ENCODE results near the gene CMIP.
"Not testable (repeated sequence)": the region's sequence is repeated elsewhere in the genome, so short reads cannot be mapped to it uniquely, and the experiment has no call there.

The CMIP gene

GRCh38 chr16:81523387-81524115 lies 78.9 kb downstream of the CMIP start:
- H3K9me3 ChIP-seq: no peaks in the 10 kb centered on the region
- no peak overlapping the region for H3K27ac ChIP-seq
- intact Hi-C loops (cut with DNase I; ENCODE audit: low total_unique reads): no loop called here

GRCh38 chr16:81524382-81524781 lies 79.8 kb downstream of the CMIP start:
- Histone ChIP-seq H3K4me3 (no peak overlapping the region), H3K4me1 (peaks cover 0 to 8% (median 0%) of the 10 kb centered on the region in 4 donors), H3K9me3 (no peaks in the 10 kb centered on the region), H3K27me3 (no peaks in the 10 kb centered on the region), H3K27ac (no peak overlapping the region), H3K36me3 (no peaks in the 10 kb centered on the region)
- no peak for TF ChIP-seq CTCF (IDR thresholded peaks at IDR 0.05)
- no peak for DNase-seq
- intact Hi-C loops (cut with DNase I; ENCODE audit: low total_unique reads): no loop called here

More at GRCh38 chr16:81523387-81524115, 78.9 kb downstream of the CMIP start:
- TF ChIP-seq CTCF (IDR thresholded peaks at IDR 0.05): no peak
- DNase-seq: no peak
- H3K36me3 ChIP-seq: no peaks in the 10 kb centered on the region
- no peaks in the 10 kb centered on the region for H3K27me3 ChIP-seq
- H3K4me3 ChIP-seq: no peak overlapping the region
- peaks cover 0 to 8% (median 0%) of the 10 kb centered on the region in 4 donors for H3K4me1 ChIP-seq

GRCh38 chr16:81524885-81525284 lies 80.3 kb downstream of the CMIP start:
- intact Hi-C loops (cut with DNase I; ENCODE audit: low total_unique reads); H3K4me1 ChIP-seq; H3K27me3 ChIP-seq; H3K27ac ChIP-seq; H3K9me3 ChIP-seq; DNase-seq; H3K36me3 ChIP-seq; H3K4me3 ChIP-seq: not testable (repeated sequence)

- TF ChIP-seq CTCF (IDR thresholded peaks at IDR 0.05): no peak
- H3K27me3 ChIP-seq: no peaks in the 10 kb centered on the region
- no peak overlapping the region for H3K27ac ChIP-seq
- no peak for DNase-seq
- intact Hi-C loops (cut with DNase I; ENCODE audit: low total_unique reads): no loop called here
- no peak overlapping the region for H3K4me3 ChIP-seq
- no peaks in the 10 kb centered on the region for H3K9me3 ChIP-seq
- peaks cover 0 to 8% (median 0%) of the 10 kb centered on the region in 4 donors for H3K4me1 ChIP-seq
- no peaks in the 10 kb centered on the region for H3K36me3 ChIP-seq
Measured at GRCh38 chr16:81526199-81526598, 81.6 kb downstream of the CMIP start.

DNA sequence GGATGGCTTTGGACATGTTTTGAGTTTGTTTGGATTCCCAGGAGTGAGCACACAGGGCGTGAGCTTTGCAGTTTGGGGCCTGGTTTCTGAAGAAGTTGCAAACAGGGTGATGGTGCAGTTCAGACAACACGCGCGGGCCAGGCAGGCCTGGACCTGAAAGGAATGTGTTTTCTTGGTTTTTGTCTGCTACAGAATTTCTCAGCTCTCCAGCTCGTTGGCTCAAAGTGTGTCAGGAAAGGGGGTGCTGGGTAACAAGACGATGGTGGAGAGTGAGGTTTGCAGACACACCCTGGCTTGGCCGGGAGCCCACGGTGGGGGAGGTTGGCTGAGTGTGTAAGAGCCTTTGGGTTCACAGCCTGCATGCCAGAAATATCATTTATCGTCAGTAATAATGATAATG lies 82.3 kb downstream of the CMIP start:
- H3K9me3 ChIP-seq: no peaks in the 10 kb centered on the region

More for the DNA sequence above, 82.3 kb downstream of the CMIP start:
- peaks cover 0 to 8% (median 0%) of the 10 kb centered on the region in 4 donors for H3K4me1 ChIP-seq
- DNase-seq: no peak
- no peak overlapping the region for H3K27ac ChIP-seq
- intact Hi-C loops (cut with DNase I; ENCODE audit: low total_unique reads): no loop called here
- H3K27me3 ChIP-seq: no peaks in the 10 kb centered on the region
- H3K4me3 ChIP-seq: no peak overlapping the region
- no peaks in the 10 kb centered on the region for H3K36me3 ChIP-seq
- no peak for TF ChIP-seq CTCF (IDR thresholded peaks at IDR 0.05)
